ENCODE results near the gene LHX2.

Gene LHX2

GRCh38 chr9:124000161-124000783, 11.3 kb upstream of the LHX2 start:
- H3K4me3 ChIP-seq (ENCODE audit: low read depth, low read length), result no peak overlapping the region
- H3K9ac ChIP-seq (ENCODE audit: low read depth, low read length), result no peak overlapping the region
- H3K9me3 ChIP-seq (ENCODE audit: control insufficient read depth, insufficient read depth, low read length), result no peaks in the 10 kb centered on the region
- no peaks in the 10 kb centered on the region for H3K36me3 ChIP-seq (ENCODE audit: control insufficient read depth, insufficient read depth, low read length)
- peaks cover 30% of the 10 kb centered on the region for H3K4me1 ChIP-seq (ENCODE audit: control insufficient read depth, insufficient read depth, low read length)
- H3K27me3 ChIP-seq (ENCODE audit: control insufficient read depth, insufficient read depth, low read length), result peaks cover 96% of the 10 kb centered on the region
- no peak overlapping the region for H3K27ac ChIP-seq (ENCODE audit: low read depth, low read length)

- Histone ChIP-seq H3K27ac (ENCODE audit: low read depth, low read length) (no peak overlapping the region), H3K9ac (ENCODE audit: low read depth, low read length) (no peak overlapping the region), H3K36me3 (ENCODE audit: control insufficient read depth, insufficient read depth, low read length) (no peaks in the 10 kb centered on the region), H3K27me3 (ENCODE audit: control insufficient read depth, insufficient read depth, low read length) (peaks cover 96% of the 10 kb centered on the region), H3K9me3 (ENCODE audit: control insufficient read depth, insufficient read depth, low read length) (no peaks in the 10 kb centered on the region), H3K4me3 (ENCODE audit: low read depth, low read length) (no peak overlapping the region), H3K4me1 (ENCODE audit: control insufficient read depth, insufficient read depth, low read length) (peaks cover 36% of the 10 kb centered on the region)
Measured at GRCh38 chr9:124000784-124001457, 10.6 kb upstream of the LHX2 start.

GRCh38 chr9:124001458-124001799, 10.1 kb upstream of the LHX2 start:
- no peak overlapping the region for H3K4me3 ChIP-seq (ENCODE audit: low read depth, low read length)
- H3K36me3 ChIP-seq (ENCODE audit: control insufficient read depth, insufficient read depth, low read length), result no peaks in the 10 kb centered on the region
- no peak overlapping the region for H3K27ac ChIP-seq (ENCODE audit: low read depth, low read length)
- H3K9me3 ChIP-seq (ENCODE audit: control insufficient read depth, insufficient read depth, low read length), result no peaks in the 10 kb centered on the region
- peaks cover 96% of the 10 kb centered on the region for H3K27me3 ChIP-seq (ENCODE audit: control insufficient read depth, insufficient read depth, low read length)
- H3K9ac ChIP-seq (ENCODE audit: low read depth, low read length), result no peak overlapping the region
- peaks cover 38% of the 10 kb centered on the region for H3K4me1 ChIP-seq (ENCODE audit: control insufficient read depth, insufficient read depth, low read length)

GRCh38 chr9:124001866-124002525, 9.6 kb upstream of the LHX2 start:
- Histone ChIP-seq H3K4me3 (ENCODE audit: low read depth, low read length) (no peak overlapping the region), H3K4me1 (ENCODE audit: control insufficient read depth, insufficient read depth, low read length) (peaks cover 39% of the 10 kb centered on the region), H3K27ac (ENCODE audit: low read depth, low read length) (no peak overlapping the region), H3K27me3 (ENCODE audit: control insufficient read depth, insufficient read depth, low read length) (peaks cover 96% of the 10 kb centered on the region), H3K9me3 (ENCODE audit: control insufficient read depth, insufficient read depth, low read length) (no peaks in the 10 kb centered on the region), H3K9ac (ENCODE audit: low read depth, low read length) (no peak overlapping the region), H3K36me3 (ENCODE audit: control insufficient read depth, insufficient read depth, low read length) (no peaks in the 10 kb centered on the region)

GRCh38 chr9:124003636-124004349, 7.8 kb upstream of the LHX2 start:
- Histone ChIP-seq H3K9ac (ENCODE audit: low read depth, low read length) (no peak overlapping the region), H3K4me1 (ENCODE audit: control insufficient read depth, insufficient read depth, low read length) (peaks cover 35% of the 10 kb centered on the region), H3K36me3 (ENCODE audit: control insufficient read depth, insufficient read depth, low read length) (no peaks in the 10 kb centered on the region), H3K9me3 (ENCODE audit: control insufficient read depth, insufficient read depth, low read length) (no peaks in the 10 kb centered on the region), H3K27ac (ENCODE audit: low read depth, low read length) (no peak overlapping the region), H3K27me3 (ENCODE audit: control insufficient read depth, insufficient read depth, low read length) (peaks cover 96% of the 10 kb centered on the region), H3K4me3 (ENCODE audit: low read depth, low read length) (no peak overlapping the region)

GRCh38 chr9:124004593-124004992, 7.0 kb upstream of the LHX2 start:
- Histone ChIP-seq H3K27ac (ENCODE audit: low read depth, low read length) (no peak overlapping the region), H3K9me3 (ENCODE audit: control insufficient read depth, insufficient read depth, low read length) (no peaks in the 10 kb centered on the region), H3K27me3 (ENCODE audit: control insufficient read depth, insufficient read depth, low read length) (peaks cover 98% of the 10 kb centered on the region), H3K9ac (ENCODE audit: low read depth, low read length) (no peak overlapping the region), H3K4me3 (ENCODE audit: low read depth, low read length) (no peak overlapping the region), H3K4me1 (ENCODE audit: control insufficient read depth, insufficient read depth, low read length) (peaks cover 39% of the 10 kb centered on the region), H3K36me3 (ENCODE audit: control insufficient read depth, insufficient read depth, low read length) (no peaks in the 10 kb centered on the region)

- H3K4me3 ChIP-seq (ENCODE audit: low read depth, low read length), result no peak overlapping the region
- H3K4me1 ChIP-seq (ENCODE audit: control insufficient read depth, insufficient read depth, low read length), result peaks cover 39% of the 10 kb centered on the region
- H3K36me3 ChIP-seq (ENCODE audit: control insufficient read depth, insufficient read depth, low read length), result no peaks in the 10 kb centered on the region
- no peaks in the 10 kb centered on the region for H3K9me3 ChIP-seq (ENCODE audit: control insufficient read depth, insufficient read depth, low read length)
- peaks cover 100% of the 10 kb centered on the region for H3K27me3 ChIP-seq (ENCODE audit: control insufficient read depth, insufficient read depth, low read length)
- H3K27ac ChIP-seq (ENCODE audit: low read depth, low read length), result no peak overlapping the region
- no peak overlapping the region for H3K9ac ChIP-seq (ENCODE audit: low read depth, low read length)
Measured at GRCh38 chr9:124005029-124005771, 6.4 kb upstream of the LHX2 start.

DNA sequence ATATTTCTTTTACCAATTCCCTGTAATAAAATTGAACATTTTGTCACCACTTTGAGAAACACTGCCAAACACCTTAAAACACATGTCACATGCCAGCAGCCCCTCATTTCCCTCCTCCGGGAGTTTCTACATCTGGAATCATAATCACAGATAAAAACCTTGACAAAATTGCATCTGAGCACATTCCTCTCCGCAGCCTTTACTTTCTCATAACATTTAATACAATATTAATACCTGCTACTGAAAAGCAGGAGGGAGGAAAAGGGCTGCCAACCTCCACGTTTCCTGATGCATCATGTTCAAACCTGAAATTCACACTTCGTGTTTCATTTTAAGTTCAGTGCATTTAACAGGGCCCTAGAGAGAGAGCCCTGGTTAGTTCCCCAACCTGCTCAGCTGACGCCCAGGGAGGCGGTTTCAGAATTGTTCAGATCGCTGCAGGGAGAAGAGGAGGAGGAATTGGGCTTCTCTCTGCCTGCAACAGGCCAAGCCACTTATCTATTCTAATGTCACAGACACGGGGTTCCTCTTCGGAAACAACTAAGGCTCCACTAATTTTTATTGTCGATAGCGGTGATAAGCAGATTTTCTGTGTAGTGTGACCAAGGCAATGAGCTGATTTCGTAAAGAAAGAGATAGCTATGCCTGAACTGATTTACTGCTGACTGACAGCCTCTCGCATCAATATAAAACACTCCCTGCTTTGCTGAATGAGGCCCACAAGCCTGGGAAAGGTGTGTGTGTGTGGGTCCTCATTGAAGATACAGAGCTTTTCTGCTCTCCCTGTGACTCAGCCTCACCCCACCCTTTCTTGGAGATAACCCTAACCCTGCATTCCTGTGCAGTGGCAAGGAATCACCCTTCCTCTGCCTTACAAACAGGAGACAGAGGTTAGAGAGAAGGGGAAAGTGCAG, 4.9 kb upstream of the LHX2 start:
- H3K27ac ChIP-seq (ENCODE audit: low read depth, low read length), result no peak overlapping the region
- H3K27me3 ChIP-seq (ENCODE audit: control insufficient read depth, insufficient read depth, low read length), result peaks cover 98% of the 10 kb centered on the region
- no peak overlapping the region for H3K4me3 ChIP-seq (ENCODE audit: low read depth, low read length)
- no peak overlapping the region for H3K9ac ChIP-seq (ENCODE audit: low read depth, low read length)
- no peaks in the 10 kb centered on the region for H3K36me3 ChIP-seq (ENCODE audit: control insufficient read depth, insufficient read depth, low read length)
- no peaks in the 10 kb centered on the region for H3K9me3 ChIP-seq (ENCODE audit: control insufficient read depth, insufficient read depth, low read length)
- H3K4me1 ChIP-seq (ENCODE audit: control insufficient read depth, insufficient read depth, low read length), result peaks cover 39% of the 10 kb centered on the region

DNA sequence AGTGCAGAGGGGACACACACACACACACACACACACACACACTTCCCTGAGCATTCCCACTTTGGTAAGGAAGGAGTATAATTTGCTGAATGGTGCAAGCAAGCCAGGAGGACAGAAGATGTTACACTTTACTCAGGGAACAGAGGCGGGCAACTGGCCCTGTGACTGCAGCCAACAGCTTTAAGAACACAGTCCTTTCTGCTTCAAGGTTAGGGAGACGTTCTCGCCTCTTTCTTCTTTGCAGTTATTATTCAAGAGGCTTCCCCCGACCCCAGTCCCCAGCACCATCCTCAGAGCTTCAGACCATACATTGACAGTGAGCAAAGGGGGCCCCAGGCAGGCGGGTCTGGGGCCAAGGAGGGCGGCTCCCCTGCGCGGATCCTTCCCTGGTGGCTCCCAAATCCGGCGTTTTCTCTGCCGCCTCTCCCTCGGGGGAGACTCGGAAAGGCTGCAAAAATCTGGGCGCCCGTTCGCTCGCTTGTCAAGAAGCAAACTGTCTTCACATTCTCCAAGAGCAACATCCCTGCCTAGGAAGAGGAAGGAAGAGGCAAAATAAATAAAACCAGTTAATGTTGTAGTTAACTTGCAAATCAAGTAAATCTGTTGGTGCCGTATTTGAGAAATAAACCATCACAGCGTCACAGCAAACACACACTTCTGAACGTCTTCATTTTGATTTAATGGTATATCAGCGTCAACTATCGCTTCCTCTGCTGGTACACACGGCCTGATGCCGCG, 3.8 kb upstream of the LHX2 start:
- Histone ChIP-seq H3K9me3 (ENCODE audit: control insufficient read depth, insufficient read depth, low read length) (no peaks in the 10 kb centered on the region), H3K4me3 (ENCODE audit: low read depth, low read length) (peak overlapping the region; percentile 61; the same call in 1 of the 2 replicates), H3K27me3 (ENCODE audit: control insufficient read depth, insufficient read depth, low read length) (peaks cover 98% of the 10 kb centered on the region), H3K27ac (ENCODE audit: low read depth, low read length) (no peak overlapping the region), H3K36me3 (ENCODE audit: control insufficient read depth, insufficient read depth, low read length) (no peaks in the 10 kb centered on the region), H3K9ac (ENCODE audit: low read depth, low read length) (no peak overlapping the region), H3K4me1 (ENCODE audit: control insufficient read depth, insufficient read depth, low read length) (peaks cover 39% of the 10 kb centered on the region)

Measured in HUES48 (cell line).